HEK293 (cell line): ENCODE results near the gene PRKCE.

Experiments
- CTCF ChIA-PET: fragments of 350-600 bp; formaldehyde crosslinking; extraction: SDS; loops from one replicate; lab custom pipeline; 2021; ENCODE audit warnings: antibody characterized with exemption; lab: Yijun Ruan, JAX
- POLR2A ChIA-PET: fragments of 300-600 bp; formaldehyde crosslinking; extraction: SDS; loops from one replicate; lab custom pipeline; 2020; ENCODE audit warnings: antibody characterized with exemption, inconsistent platforms; lab: Yijun Ruan, JAX
- H3K27ac ChIP-seq: fragments of 200-500 bp; sonication (Bioruptor generic); 2 replicates; pipeline ENCODE4 v1.5.1; 2014; ENCODE audit warnings: low read depth, low read length, control low read depth, inconsistent platforms; ENCODE audit errors: extremely low read depth
- H3K36me3 ChIP-seq, 2 experiments: fragments of 200-500 bp in 1 of 2; sonication (Bioruptor generic) in 1 of 2; 1 replicate in 1 of 2; 2 replicates in 1 of 2; pipeline ENCODE4 v1.5.1; 2014 to 2017; ENCODE audit warnings: inconsistent platforms in 2 of 2, low read length in 2 of 2; ENCODE audit not compliant: control insufficient read depth in 2 of 2, insufficient read depth in 1 of 2
- H3K4me1 ChIP-seq: fragments of 200-500 bp; sonication (Bioruptor generic); 2 replicates; pipeline ENCODE4 v1.5.1; 2014; ENCODE audit warnings: mild to moderate bottlenecking, low read length, inconsistent platforms; ENCODE audit not compliant: control insufficient read depth, insufficient read depth
- H3K4me3 ChIP-seq: 2 replicates; pipeline ENCODE4 v1.5.1; 2011; ENCODE audit warnings: low read depth, mild to moderate bottlenecking, control low read depth, low read length, moderate library complexity
- H3K9me3 ChIP-seq: fragments of 200-500 bp; sonication (Bioruptor generic); 2 replicates; pipeline ENCODE4 v1.5.1; 2014; ENCODE audit warnings: low read depth, low read length, inconsistent platforms; ENCODE audit not compliant: control insufficient read depth, insufficient read depth
- IKZF3 ChIP-seq: fragments of 450-650 bp; IDR thresholded peaks from 2 replicates; pipeline ENCODE4 v1.5.0; 2018; ENCODE audit warnings: missing biosample characterization, mild to moderate bottlenecking, missing genetic modification characterization, moderate library complexity
- PRDM1 ChIP-seq: fragments of 450-650 bp; formaldehyde crosslinking; IDR thresholded peaks from 2 replicates; pipeline ENCODE4; 2016; ENCODE audit warnings: missing biosample characterization, missing genetic modification characterization
- SP2 ChIP-seq: fragments of 450-650 bp; formaldehyde crosslinking; IDR thresholded peaks from 2 replicates; pipeline ENCODE4 v1.5.1; 2016; ENCODE audit warnings: missing biosample characterization, missing genetic modification characterization
- TCF7L2 ChIP-seq: IDR thresholded peaks from 2 replicates; pipeline ENCODE4 v1.6.1; 2011; ENCODE audit warnings: low read depth, mild to moderate bottlenecking, inconsistent platforms, low read length, moderate library complexity, borderline replicate concordance
- ZBTB44 ChIP-seq: fragments of 450-650 bp; IDR thresholded peaks from 2 replicates; pipeline ENCODE4 v1.5.1; 2018; ENCODE audit warnings: missing biosample characterization, mild to moderate bottlenecking, missing genetic modification characterization
- ZBTB6 ChIP-seq: fragments of 450-650 bp; formaldehyde crosslinking; IDR thresholded peaks from 2 replicates; pipeline ENCODE4 v1.5.1; 2017; ENCODE audit warnings: missing biosample characterization, missing genetic modification characterization
- ZBTB7A ChIP-seq: fragments of 450-650 bp; formaldehyde crosslinking; IDR thresholded peaks from 2 replicates; pipeline ENCODE4 v1.5.1; 2016; ENCODE audit warnings: low read depth, missing biosample characterization, missing genetic modification characterization
- ZNF140 ChIP-seq: fragments of 450-650 bp; formaldehyde crosslinking; IDR thresholded peaks from 2 replicates; pipeline ENCODE4 v1.5.1; 2016; ENCODE audit warnings: missing biosample characterization, missing genetic modification characterization
- ZNF16 ChIP-seq: fragments of 450-650 bp; formaldehyde crosslinking; IDR thresholded peaks from 2 replicates; pipeline ENCODE4 v1.5.1; 2016; ENCODE audit warnings: low read depth, missing biosample characterization, missing genetic modification characterization
- ZNF19 ChIP-seq: fragments of 450-650 bp; formaldehyde crosslinking; IDR thresholded peaks from 2 replicates; pipeline ENCODE4; 2016; ENCODE audit warnings: missing biosample characterization, missing genetic modification characterization, low read depth
- ZNF223 ChIP-seq: fragments of 450-650 bp; formaldehyde crosslinking; IDR thresholded peaks from 2 replicates; pipeline ENCODE4 v1.5.1; 2016; ENCODE audit warnings: missing biosample characterization, missing genetic modification characterization
- ZNF350 ChIP-seq: fragments of 450-650 bp; formaldehyde crosslinking; IDR thresholded peaks from 2 replicates; pipeline ENCODE4 v1.5.0; 2017; ENCODE audit warnings: missing biosample characterization, mild to moderate bottlenecking, missing genetic modification characterization
- ZNF394 ChIP-seq: fragments of 450-650 bp; formaldehyde crosslinking; IDR thresholded peaks from 2 replicates; pipeline ENCODE4 v1.5.1; 2016; ENCODE audit warnings: missing biosample characterization, missing genetic modification characterization, mild to moderate bottlenecking, moderate library complexity, borderline replicate concordance
- ZNF416 ChIP-seq: fragments of 450-650 bp; formaldehyde crosslinking; IDR thresholded peaks from 2 replicates; pipeline ENCODE4 v1.5.1; 2016; ENCODE audit warnings: missing biosample characterization, missing genetic modification characterization
- ZNF501 ChIP-seq: fragments of 450-650 bp; formaldehyde crosslinking; IDR thresholded peaks from 2 replicates; pipeline ENCODE4 v1.5.1; 2016; ENCODE audit warnings: missing biosample characterization, missing genetic modification characterization
- ZNF549 ChIP-seq: fragments of 450-650 bp; IDR thresholded peaks from 2 replicates; pipeline ENCODE4 v1.5.1; 2018; ENCODE audit warnings: missing biosample characterization, missing genetic modification characterization, mild to moderate bottlenecking, inconsistent platforms, moderate library complexity
- ZNF560 ChIP-seq: fragments of 450-650 bp; formaldehyde crosslinking; IDR thresholded peaks from 2 replicates; pipeline ENCODE4 v1.5.1; 2017; ENCODE audit warnings: missing biosample characterization, missing genetic modification characterization, borderline replicate concordance
- ZNF624 ChIP-seq: fragments of 450-650 bp; formaldehyde crosslinking; IDR thresholded peaks from 2 replicates; pipeline ENCODE4 v1.5.1; 2017; ENCODE audit warnings: missing biosample characterization, missing genetic modification characterization
- ZNF626 ChIP-seq: fragments of 450-650 bp; sonication (Bioruptor Pico); formaldehyde crosslinking; IDR thresholded peaks from 2 replicates; pipeline ENCODE4 v1.5.1; 2018; ENCODE audit warnings: missing biosample characterization, missing genetic modification characterization, inconsistent platforms
- ZNF76 ChIP-seq: fragments of 450-650 bp; formaldehyde crosslinking; IDR thresholded peaks from 2 replicates; pipeline ENCODE4; 2016; ENCODE audit warnings: low read depth, missing biosample characterization, missing genetic modification characterization, borderline replicate concordance
- ZSCAN23 ChIP-seq: fragments of 450-650 bp; formaldehyde crosslinking; IDR thresholded peaks from 2 replicates; pipeline ENCODE4 v1.5.1; 2016; ENCODE audit warnings: missing biosample characterization, missing genetic modification characterization

PRKCE gene

DNA sequence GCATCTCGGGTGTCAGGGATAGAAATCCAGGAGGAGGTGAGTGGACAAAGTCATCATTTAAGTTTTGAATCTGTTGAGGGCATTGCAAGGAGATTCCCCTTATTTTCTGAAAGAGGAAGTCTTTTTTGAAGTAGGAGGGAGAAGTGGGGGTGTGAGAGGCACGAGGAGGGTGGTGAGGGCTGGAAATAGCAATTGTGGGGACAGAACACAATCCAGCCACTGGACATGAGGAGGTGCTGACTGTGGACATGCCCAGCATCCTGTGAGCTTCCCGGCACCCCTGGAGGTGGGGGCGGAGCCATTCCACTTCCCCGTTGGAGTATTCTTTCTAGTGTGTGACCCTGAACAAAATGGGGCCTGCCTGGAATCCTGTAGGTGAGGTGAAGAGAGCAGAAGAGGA is 335.0 kb downstream of the PRKCE start (continued):
- no peak for TF ChIP-seq SP2 (tag by site-specific recombination)
- TF ChIP-seq ZBTB44 (tag by site-specific recombination): no peak
- no peak for TF ChIP-seq ZNF549 (tag by site-specific recombination)

DNA sequence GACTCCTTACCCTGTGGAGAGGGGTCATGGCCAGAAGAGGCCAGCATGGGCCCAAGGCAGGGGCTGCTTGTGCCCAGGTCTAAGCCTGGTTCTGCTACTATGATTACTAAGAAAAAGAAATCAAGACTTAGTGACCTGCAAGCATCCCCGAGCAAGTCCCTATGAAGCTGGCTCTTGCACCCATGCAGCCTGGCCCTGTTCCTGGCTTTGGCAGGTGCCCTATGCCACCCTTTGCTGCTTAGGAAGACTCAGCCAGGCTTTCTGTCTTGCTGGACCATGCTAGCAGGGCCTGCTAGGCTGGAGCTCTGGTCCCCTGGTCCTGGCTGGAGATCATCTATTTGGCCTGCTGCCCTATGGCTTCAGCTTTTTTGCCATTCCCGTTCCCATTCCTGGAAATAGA is 336.4 kb downstream of the PRKCE start:
- CTCF ChIA-PET: interaction anchor here (0.6 kb wide), 2 partner anchors 593 to 1005 kb away, joined by 3 read pairs; no protein-coding TSS in a partner anchor
- H3K4me3 ChIP-seq: no peak overlapping the region
- no peak for TF ChIP-seq PRDM1 (tag by site-specific recombination)
- no peak for TF ChIP-seq ZSCAN23 (tag by site-specific recombination)
- no peak for TF ChIP-seq ZBTB6
- TF ChIP-seq ZNF416 (tag by site-specific recombination): no peak
- TF ChIP-seq ZNF560 (tag by site-specific recombination): no peak
- TF ChIP-seq ZNF140 (tag by site-specific recombination): no peak
- TF ChIP-seq ZNF624 (tag by site-specific recombination): no peak
- TF ChIP-seq ZNF223 (tag by site-specific recombination): no peak
- TF ChIP-seq, all 188 proteins: peak for 0
- POLR2A ChIA-PET: interaction anchor here (0.6 kb wide), 1 partner anchor 10 kb away, joined by 3 read pairs; no protein-coding TSS in a partner anchor
- no peaks in the 10 kb centered on the region for H3K36me3 ChIP-seq
- no peak overlapping the region for H3K27ac ChIP-seq
- no peaks in the 10 kb centered on the region for H3K4me1 ChIP-seq
- H3K9me3 ChIP-seq: no peaks in the 10 kb centered on the region

GRCh38 chr2:45988879-45989278 is 337.4 kb downstream of the PRKCE start:
- Histone ChIP-seq H3K27ac (no peak overlapping the region), H3K4me3 (no peak overlapping the region), H3K4me1 (no peaks in the 10 kb centered on the region), H3K9me3 (no peaks in the 10 kb centered on the region), H3K36me3 (no peaks in the 10 kb centered on the region)
- TF ChIP-seq ZNF394 (tag by site-specific recombination): no peak
- ChIA-PET POLR2A (no interaction called here), CTCF (interaction anchor here (1.0 kb wide), 1 partner anchor 19 kb away, joined by 4 read pairs; no protein-coding TSS in a partner anchor)

GRCh38 chr2:45990131-45990530 is 338.7 kb downstream of the PRKCE start:
- H3K9me3 ChIP-seq: no peaks in the 10 kb centered on the region
- POLR2A ChIA-PET: interaction anchor here (0.7 kb wide), 1 partner anchor 229 kb away, joined by 3 read pairs; no protein-coding TSS in a partner anchor
- no peak overlapping the region for H3K27ac ChIP-seq
- H3K36me3 ChIP-seq: no peaks in the 10 kb centered on the region
- no peak overlapping the region for H3K4me3 ChIP-seq
- CTCF ChIA-PET: interaction anchor here (0.6 to 1.2 kb wide), 2 partner anchors 49 to 73 kb away, joined by 3 to 4 read pairs; no protein-coding TSS in a partner anchor
- TF ChIP-seq ZBTB7A (tag by site-specific recombination): no peak
- TF ChIP-seq ZNF76 (tag by site-specific recombination): no peak
- no peak for TF ChIP-seq TCF7L2
- TF ChIP-seq ZBTB6: no peak
- TF ChIP-seq ZNF19 (tag by site-specific recombination): no peak
- TF ChIP-seq IKZF3 (tag by site-specific recombination): no peak
- no peak for TF ChIP-seq ZNF16 (tag by site-specific recombination)
- no peak for TF ChIP-seq ZNF501 (tag by site-specific recombination)
- TF ChIP-seq ZNF350 (tag by site-specific recombination): no peak
- TF ChIP-seq ZNF626 (tag by site-specific recombination): no peak
- no peaks in the 10 kb centered on the region for H3K4me1 ChIP-seq
